HG03558 (cell line): ENCODE results near the gene SUPT6H.
"Not testable (repeated sequence)": the region's sequence is repeated elsewhere in the genome, so short reads cannot be mapped to it uniquely, and the experiment has no call there.

ENCODE experiments used
- ATAC-seq: cut with Tn5 transposase; IDR thresholded peaks from one replicate; pipeline ENCODE4 v1.9.1; 2021; ENCODE audit warnings: moderate number of reproducible peaks; ENCODE audit not compliant: unreplicated experiment; ENCODE audit errors: extremely low read depth

SUPT6H gene

DNA sequence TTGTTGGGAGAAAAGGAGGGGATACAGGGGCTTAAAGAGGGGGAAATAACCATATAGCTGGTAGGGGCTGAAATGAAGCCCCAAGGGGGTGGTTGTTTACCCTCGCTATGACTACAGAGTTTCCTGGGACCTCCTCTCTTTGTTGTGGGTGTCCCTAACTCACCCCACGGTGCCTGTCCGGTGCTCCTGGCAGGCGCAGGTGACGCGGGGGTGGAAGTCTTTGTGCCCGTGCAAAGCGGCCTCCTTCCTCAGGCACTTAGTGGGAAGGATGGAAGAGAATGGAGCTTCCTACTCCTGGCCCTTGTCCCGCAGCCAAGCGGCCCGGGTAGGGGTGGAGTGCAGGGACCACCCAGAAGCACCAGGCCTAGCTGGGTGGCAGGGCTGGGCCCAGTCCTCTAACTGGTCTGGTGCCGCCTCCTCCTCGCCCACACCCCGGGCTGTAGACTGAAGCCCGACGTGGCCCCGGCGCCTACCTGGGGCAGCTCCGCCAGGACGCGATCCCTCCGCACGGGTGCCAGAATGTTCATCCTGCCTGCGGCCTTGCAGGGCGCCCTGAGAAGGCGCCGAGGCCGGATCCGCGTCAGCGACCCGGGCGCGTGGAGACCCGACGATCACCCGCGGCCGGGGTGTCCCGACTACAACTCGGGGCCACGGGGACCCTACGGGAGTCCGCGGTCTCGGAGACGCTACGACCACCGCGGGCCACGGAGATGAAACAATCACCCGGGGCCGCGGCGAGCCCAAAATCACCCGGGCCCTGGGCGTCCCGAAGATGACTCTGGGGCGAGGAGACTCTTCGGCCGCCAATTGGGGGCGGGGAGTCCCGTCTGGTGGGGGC, 55.0 kb downstream of the SUPT6H start:
- no peak for ATAC-seq

DNA sequence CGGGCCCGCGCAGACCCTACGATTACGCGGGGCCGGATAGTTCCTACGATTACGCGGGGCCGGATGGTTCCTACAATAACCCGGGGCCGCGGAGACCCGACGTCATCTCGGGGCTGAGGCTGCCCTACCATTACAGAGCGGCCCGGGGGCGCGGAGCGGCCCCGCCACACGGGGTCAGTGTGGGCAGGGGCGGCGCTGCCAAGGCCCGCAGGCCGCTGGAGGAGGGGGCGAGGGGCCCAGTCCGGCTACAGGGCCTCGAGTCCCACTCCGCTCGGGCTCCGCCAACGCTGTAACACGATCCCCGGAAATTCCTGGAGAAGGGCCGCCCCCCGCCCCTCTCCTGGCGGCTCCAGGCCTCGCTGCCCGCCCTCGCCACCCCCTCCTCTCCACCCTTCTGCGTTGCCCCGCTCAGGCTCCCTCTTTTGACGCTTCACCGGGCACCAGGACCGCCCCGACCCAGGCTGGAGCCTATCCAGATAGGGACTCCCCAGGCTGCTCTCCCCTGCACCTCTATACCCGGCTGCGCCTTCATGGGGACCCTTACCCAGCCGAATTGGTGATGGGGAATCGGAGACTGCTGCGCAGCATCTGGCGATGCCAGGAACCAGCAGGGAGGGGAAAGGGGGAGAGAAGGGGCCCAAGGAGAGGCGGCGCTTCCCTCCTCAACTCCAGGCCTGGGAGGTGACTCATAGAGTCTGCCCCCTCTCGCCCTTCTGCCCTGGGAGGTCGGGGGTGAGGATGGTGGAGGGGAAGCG, 55.8 kb downstream of the SUPT6H start, which contains the start of gene RAB34:
Gene RAB34, minus strand, starts transcription at position 291 of the 755 bp plus-strand sequence. CDS start 602 bp downstream, outside the sequence.
- ATAC-seq, result no peak

DNA sequence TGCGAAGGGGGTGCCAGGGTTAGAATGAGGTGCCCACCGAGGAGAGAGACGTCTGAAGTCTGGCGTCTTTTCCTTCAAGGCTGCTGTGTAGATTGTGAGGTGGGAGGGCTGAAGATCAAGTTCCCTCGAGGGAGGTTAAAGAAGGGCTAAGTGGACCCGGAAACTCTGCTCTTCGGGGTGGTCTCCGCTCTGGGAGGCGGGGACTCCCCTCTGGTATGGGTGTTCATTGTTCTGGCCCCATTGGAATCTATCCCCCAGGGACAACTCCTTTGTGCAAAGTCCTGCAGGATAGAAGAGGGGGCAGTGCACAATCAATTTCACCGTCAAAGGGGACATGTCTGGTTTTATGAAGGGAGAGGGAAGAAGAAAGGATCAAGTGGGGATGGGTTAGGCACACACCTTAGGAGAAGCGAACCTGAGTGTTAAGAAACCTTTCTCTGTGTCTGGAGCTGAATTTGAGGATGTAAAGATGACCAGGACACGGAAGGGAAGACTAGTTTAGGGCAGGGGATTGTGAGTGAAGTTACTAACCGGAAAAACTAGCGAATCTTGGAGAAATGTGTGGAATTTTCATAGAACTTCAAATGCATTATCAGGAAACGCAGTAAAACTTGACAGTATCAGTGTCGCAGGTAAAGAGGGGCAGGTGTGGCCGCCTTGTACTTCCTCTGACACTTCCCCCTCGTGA, 56.5 kb downstream of the SUPT6H start:
- no peak for ATAC-seq

DNA sequence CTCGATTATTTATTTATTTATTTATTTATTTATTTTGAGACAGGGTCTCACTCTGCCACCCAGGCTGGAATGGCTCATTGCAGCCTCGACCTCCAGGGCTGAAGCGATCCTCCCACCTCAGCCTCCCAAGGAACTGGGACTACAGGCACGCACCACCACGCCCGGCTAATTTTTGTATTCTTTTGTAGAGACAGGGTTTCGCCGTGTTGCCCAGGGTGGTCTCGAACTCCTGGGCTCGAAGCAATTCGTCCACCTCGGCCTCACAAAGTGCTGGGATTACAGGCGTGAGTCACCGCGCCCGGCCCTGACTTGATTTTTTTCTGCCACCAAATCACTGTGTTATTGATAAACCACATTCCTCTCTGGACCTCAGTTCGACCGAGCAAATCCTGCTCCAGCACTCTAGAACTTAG, 57.0 kb downstream of the SUPT6H start:
- no peak for ATAC-seq

GRCh38 chr17:28720247-28720996, 58.4 kb downstream of the SUPT6H start:
- no peak for ATAC-seq

DNA sequence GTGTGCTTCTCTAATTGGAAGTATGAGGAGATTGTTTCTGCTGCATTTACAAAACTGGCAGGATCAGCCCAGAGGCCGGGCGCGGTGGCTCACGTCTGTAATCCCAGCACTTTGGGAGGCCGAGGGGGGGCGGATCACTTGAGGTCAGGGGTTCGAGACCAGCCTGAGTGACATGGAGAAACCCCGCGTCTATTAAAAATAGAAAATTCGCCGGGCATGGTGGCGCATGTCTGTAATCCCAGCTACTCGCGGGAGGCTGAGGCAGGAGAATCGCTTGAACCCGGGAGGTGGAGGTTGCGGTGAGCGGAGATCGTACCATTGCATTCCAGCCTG, 59.0 kb downstream of the SUPT6H start:
- ATAC-seq, result not testable (repeated sequence)

GRCh38 chr17:28722417-28723158, 60.6 kb downstream of the SUPT6H start:
- ATAC-seq, result no peak

DNA sequence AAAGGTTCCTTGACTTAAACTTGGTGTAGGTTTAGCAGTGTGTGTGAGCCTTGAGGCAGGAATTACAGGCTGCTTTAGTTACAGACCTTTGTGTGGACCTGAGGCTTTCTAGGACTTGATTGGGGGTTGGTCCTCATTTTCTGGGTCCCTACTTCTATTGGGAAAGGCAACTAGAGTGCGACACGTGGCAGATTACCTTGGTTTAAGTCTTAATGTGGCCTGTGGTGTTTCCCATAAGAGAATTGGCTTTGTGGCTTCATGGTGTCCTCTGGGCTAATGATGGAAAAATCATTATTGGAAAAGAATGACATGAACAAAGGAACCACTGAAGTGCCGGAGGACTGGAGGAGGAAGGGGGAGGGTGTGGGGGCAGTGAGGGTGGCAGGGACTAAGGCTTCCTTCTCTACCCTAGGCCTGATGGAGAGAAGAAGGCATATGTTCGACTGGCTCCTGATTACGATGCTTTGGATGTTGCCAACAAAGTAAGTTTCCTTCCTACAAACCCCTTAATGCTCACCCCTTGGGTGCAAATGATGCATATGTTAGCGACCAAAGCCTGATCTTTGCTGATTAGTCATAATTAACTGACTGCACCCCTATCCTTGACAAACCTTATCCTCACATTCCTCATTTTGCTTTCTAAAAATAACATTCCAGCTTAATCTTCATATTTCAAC, 61.3 kb downstream of the SUPT6H start:
- ATAC-seq, result no peak

DNA sequence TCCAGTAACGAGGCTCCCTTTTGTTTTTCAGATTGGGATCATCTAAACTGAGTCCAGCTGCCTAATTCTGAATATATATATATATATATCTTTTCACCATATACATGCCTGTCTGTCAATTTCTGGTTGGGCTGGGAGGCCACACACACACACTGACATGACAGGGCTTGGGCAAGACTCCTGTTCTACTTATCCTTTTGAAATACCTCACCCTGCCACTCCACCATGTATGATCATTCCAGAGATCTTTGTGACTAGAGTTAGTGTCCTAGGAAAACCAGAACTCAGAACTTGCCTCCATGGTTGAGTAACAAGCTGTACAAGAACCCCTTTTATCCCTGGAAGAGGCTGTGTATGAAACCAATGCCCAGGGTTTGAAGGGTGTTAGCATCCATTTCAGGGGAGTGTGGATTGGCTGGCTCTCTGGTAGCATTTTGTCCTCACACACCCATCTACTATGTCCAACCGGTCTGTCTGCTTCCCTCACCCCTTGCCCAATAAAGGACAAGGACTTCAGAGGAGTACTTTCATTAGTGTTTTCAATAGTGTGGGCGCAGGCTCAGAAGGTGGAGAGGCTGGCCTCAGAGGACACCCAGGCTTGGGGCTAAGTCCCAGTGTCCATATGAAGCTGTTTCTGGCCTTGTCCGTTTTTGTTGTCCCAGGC, 62.0 kb downstream of the SUPT6H start:
- not testable (repeated sequence) for ATAC-seq

- no peak for ATAC-seq
Measured at GRCh38 chr17:28724500-28725165, 62.6 kb downstream of the SUPT6H start.

DNA sequence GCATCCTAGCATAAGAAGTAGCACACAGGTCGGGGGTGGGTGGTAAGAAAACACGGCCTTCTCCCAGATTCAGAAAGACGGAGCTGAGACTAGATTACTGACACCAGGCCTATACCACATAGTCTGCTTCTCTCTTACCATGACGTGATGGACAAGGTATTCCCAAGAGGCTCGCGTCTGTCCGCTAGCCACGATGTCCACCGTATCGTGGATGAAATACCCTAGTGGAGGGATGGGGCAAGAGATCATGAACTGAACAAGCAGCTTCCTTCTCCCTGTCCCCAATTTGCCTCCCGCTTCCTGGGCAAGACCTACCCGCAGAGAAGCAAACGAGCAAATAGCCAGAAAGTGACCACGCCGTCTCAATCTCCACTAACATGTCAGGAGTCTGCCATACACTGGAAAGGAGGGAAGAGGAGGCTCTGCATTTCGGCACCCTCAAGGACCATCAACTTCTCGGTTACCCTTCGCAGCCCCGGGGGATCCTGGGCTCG, 63.2 kb downstream of the SUPT6H start:
- no peak for ATAC-seq

GRCh38 chr17:28725660-28726225, 63.7 kb downstream of the SUPT6H start:
- ATAC-seq, result no peak

GRCh38 chr17:28726226-28726626, 64.2 kb downstream of the SUPT6H start, which contains the start of gene TLCD1:
Gene TLCD1 (minus strand): TSS chr17:28726233. CDS start chr17:28726097, 136 bp downstream.
- ATAC-seq, result no peak

DNA sequence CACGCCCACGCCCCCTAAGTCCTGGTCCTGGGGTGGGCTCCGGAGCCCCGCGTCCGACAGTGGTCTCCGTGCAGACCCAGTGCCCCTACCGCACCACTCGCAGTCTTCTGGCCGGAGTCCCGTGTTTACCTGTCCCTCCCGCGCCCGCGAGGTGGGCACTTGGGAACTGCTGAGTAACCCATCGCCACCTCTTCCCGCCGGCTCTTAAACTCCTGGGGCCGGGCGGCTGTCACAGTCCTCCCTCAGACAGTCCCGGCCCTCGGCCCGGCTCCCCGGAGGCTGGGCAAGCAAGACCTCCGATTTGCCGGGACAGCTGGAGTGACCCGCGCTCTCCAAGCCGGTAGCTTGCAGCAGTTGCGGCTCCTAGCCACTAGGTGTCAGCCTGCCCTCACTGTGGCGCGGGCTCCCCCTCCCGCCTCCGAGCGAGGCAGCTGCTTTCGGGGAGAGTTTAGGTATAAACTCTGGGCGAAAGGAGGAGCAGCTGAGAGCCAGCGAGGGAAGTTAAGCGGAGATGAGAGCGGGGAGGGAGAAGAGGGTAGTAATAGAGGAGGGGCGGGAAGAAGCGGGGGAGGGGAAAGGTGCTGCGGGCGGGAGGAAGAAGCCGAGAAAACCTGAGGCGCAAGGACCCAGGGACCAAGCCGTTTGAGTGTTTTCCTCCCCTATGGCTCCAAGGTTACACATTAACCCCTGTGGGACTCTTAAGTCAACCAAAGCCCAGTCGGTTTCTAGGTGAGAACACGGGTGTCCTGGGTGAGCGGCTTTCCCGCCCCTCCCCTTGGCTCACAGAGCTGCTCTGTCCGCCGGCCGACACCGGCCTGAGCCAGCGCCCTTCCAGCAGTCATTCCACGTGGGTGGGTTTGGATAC, 64.9 kb downstream of the SUPT6H start:
- no peak for ATAC-seq

GRCh38 chr17:28728364-28729200, 66.6 kb downstream of the SUPT6H start, which contains the start of gene NEK8:
Gene NEK8 (plus strand): TSS chr17:28728788. CDS start chr17:28728814, 26 bp downstream.
- no peak for ATAC-seq
